Kidney epithelial cell (primary cell): ENCODE data around the gene KCNV2. TPM values are rescaled to one million over a fixed set of nuclear protein-coding genes. Genes with fewer than 3 reads are reported as not detected.

Experiments used
- DNase-seq: peaks from one replicate; pipeline ENCODE4 v3.0.0-alpha.2; 2010; ENCODE audit warnings: low read depth
- H3K27me3 ChIP-seq: 2 replicates; pipeline ENCODE4 v1.6.0; 2011; ENCODE audit warnings: low read length; ENCODE audit not compliant: control insufficient read depth, insufficient read depth
- H3K36me3 ChIP-seq: 2 replicates; pipeline ENCODE4 v1.5.1; 2011; ENCODE audit warnings: low read length; ENCODE audit not compliant: control insufficient read depth, insufficient read depth
- H3K4me3 ChIP-seq: 2 replicates; pipeline ENCODE4 v1.5.1; 2011; ENCODE audit warnings: low read depth, mild to moderate bottlenecking, control low read depth, low read length
- CTCF ChIP-seq: IDR thresholded peaks from 2 replicates; pipeline ENCODE4 v1.5.1; 2011; ENCODE audit warnings: mild to moderate bottlenecking, moderate library complexity, low read length, control low read depth, inconsistent platforms; ENCODE audit not compliant: insufficient read depth, poor library complexity, severe bottlenecking
- total RNA-seq: library from RNA; depleted of rRNA; stranded (reverse); fragments of >200 nt; gene quantifications from 2 replicates; pipeline ENCODE4 v1.2.3, GENCODE V29; 2015

KCNV2 gene
- not detected in 2 replicates for total RNA-seq

GRCh38 chr9:2717385-2717784 is at the start of gene KCNV2:
Gene KCNV2 (plus strand): TSS chr9:2717510. CDS start chr9:2717740, 230 bp downstream.
- Histone ChIP-seq H3K27me3 (no peaks in the 10 kb centered on the region), H3K4me3 (no peak within 1 kb of the TSS), H3K36me3 (no peaks in the 10 kb centered on the region)
- TF ChIP-seq CTCF = no peak
- DNase-seq = no peak

DNA sequence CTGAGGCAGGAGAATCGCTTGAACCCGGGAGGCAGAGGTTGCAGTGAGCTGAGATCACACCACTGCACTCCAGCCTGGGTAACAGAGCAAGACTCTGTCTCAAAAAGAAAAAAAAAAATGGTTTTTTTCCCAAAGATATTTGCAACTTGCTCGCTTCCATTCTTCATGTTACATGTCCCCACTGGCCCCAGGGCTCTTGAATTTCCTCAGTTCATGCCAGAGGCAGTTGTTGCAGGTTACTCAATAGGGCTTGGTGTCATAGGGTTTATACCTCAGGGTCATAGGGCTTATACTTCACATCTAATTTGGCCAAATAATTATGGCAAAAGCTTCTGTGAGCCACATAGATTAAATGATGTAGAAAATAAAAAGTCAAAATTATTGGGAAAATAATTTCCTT is 44.1 kb upstream of the KCNV2 start:
- TF ChIP-seq CTCF = no peak
- DNase-seq = no peak
- Histone ChIP-seq H3K27me3 (no peaks in the 10 kb centered on the region), H3K4me3 (no peak overlapping the region), H3K36me3 (no peaks in the 10 kb centered on the region)

DNA sequence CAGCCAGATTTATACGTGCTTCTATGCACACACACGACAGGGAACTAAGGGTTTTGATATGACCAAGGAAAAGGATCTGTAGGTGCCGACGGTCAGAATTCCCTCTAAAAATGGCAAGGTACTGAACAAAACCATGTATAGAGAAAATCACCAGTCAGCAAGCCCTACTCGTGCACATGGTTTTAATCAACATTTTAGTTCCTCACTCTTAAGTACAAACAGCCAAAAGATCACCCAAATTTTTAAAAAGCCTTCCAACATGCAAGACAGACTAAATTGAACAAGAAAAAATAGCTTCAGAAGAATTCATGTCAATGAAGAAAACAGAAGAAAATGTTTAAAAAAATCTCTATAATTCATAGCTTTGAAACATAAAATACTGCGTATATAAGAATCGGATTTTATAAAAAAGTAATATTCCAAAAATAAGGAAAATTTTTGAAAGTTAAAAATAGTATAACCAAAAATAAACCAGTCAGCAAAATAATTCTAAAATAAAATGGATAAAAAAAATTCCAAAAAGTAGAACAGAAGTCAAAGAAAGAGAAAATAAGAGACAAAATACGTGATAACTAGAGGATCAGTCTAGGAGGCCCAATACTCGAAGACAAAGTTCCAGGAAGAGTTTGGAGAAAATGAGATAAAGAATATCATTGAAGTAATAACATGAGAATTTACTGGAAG is 43.0 kb upstream of the KCNV2 start:
- H3K36me3 ChIP-seq = no peaks in the 10 kb centered on the region
- H3K4me3 ChIP-seq = no peak overlapping the region
- no peak for DNase-seq
- no peaks in the 10 kb centered on the region for H3K27me3 ChIP-seq
- TF ChIP-seq CTCF = no peak

GRCh38 chr9:2675834-2676233 is 41.5 kb upstream of the KCNV2 start:
- no peak for DNase-seq
- TF ChIP-seq CTCF = no peak
- no peaks in the 10 kb centered on the region for H3K27me3 ChIP-seq
- no peaks in the 10 kb centered on the region for H3K36me3 ChIP-seq
- H3K4me3 ChIP-seq = no peak overlapping the region

DNA sequence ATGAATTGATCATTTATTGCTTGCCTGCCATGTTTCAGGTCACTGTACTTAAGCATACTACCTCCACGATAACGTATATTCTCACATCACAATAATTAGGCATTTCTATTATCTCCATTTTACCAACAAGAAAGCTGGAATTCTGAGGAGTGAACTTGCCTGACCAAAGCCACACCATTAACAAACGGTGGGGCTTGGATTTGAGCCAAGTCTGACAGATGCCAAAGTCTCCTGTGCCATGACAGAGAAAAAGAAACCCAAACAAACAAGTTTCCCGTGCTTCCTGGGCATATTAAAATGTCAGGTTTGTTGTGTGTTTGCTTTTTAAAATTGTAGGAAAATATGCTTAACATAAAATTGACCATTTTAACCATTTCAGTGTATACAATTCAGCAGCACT is 40.8 kb upstream of the KCNV2 start:
- Histone ChIP-seq H3K4me3 (no peak overlapping the region), H3K27me3 (no peaks in the 10 kb centered on the region), H3K36me3 (no peaks in the 10 kb centered on the region)
- no peak for DNase-seq
- TF ChIP-seq CTCF = no peak
